IMR-90 (cell line): Measurements from ENCODE around the gene FOCAD.

ENCODE experiments used
- MAZ ChIP-seq: IDR thresholded peaks from 2 replicates; pipeline ENCODE4 v1.6.1; 2012; ENCODE audit warnings: low read depth, mild to moderate bottlenecking, low read length, improper control_type of control experiment, moderate library complexity, borderline replicate concordance
- MXI1 ChIP-seq: IDR thresholded peaks from 2 replicates; pipeline ENCODE4 v1.6.1; 2012; ENCODE audit warnings: low read depth, mild to moderate bottlenecking, low read length, moderate library complexity, borderline replicate concordance
- POLR2A ChIP-seq: IDR thresholded peaks from 2 replicates; pipeline ENCODE4 v1.6.1; 2012; ENCODE audit warnings: mild to moderate bottlenecking, low read depth, low read length
- RCOR1 ChIP-seq: IDR thresholded peaks from 2 replicates; pipeline ENCODE4 v1.6.1; 2012; ENCODE audit warnings: mild to moderate bottlenecking, low read length, improper control_type of control experiment; ENCODE audit not compliant: insufficient replicate concordance
- RFX5 ChIP-seq: IDR thresholded peaks from 2 replicates; pipeline ENCODE4 v1.8.0; 2012; ENCODE audit warnings: low read depth, mild to moderate bottlenecking, low read length, moderate library complexity
- SMC3 ChIP-seq: fragments of 150-350 bp; IDR thresholded peaks from 2 replicates; pipeline ENCODE4 v1.6.1; 2016; ENCODE audit warnings: low read depth, mild to moderate bottlenecking, antibody characterized with exemption, low read length, moderate library complexity
- TF ChIP-seq, protein P1 (sequence below): conservative IDR thresholded peaks from 2 replicates; pipeline ENCODE4 v1.5.1; 2012; ENCODE audit warnings: mild to moderate bottlenecking, low read depth, low read length, improper control_type of control experiment

DNA sequence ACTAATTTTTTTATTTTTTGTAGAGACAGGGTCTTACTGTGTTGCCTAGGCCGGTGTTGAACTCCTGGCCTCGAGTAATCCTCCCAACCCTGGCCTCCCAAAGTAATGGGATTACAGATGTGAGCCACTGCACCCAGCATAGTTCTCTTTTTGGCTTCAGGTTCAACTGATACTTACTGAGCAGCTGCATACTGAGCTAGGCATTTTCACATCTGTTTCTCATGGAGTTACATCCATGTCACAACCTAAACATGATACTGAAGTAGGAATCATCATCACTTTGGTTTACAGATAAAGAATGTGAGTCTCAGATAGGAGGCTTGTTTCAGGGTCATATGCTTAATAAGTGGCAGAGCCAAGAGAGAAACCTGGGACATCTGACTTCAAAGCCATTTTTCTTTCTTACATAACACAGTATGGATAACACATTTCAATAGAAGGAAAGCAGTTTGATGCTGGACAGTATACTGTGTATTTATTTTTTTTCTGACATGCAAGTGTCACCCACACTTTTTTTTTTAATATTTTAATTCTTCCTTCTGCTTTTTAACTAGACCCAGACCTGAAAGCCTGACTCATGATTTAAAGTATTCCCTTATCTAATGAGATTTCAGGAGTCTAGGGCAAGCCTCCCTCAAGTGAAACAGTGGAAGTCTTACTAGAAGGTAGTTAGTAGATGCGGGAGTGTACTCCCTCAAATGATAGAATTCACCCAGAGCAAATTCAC lies 256.6 kb downstream of the FOCAD start:
- TF ChIP-seq, protein P1, sequence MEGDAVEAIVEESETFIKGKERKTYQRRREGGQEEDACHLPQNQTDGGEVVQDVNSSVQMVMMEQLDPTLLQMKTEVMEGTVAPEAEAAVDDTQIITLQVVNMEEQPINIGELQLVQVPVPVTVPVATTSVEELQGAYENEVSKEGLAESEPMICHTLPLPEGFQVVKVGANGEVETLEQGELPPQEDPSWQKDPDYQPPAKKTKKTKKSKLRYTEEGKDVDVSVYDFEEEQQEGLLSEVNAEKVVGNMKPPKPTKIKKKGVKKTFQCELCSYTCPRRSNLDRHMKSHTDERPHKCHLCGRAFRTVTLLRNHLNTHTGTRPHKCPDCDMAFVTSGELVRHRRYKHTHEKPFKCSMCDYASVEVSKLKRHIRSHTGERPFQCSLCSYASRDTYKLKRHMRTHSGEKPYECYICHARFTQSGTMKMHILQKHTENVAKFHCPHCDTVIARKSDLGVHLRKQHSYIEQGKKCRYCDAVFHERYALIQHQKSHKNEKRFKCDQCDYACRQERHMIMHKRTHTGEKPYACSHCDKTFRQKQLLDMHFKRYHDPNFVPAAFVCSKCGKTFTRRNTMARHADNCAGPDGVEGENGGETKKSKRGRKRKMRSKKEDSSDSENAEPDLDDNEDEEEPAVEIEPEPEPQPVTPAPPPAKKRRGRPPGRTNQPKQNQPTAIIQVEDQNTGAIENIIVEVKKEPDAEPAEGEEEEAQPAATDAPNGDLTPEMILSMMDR: no peak
- TF ChIP-seq RCOR1 (no peak), POLR2A (no peak), RFX5 (no peak), SMC3 (no peak), MAZ (no peak), MXI1 (no peak)
